CD4-positive, CD25-positive, alpha-beta regulatory T cell (primary cell): Measurements from ENCODE around the gene GPR32. TPM values are rescaled to one million over a fixed set of nuclear protein-coding genes. Genes with fewer than 3 reads are reported as not detected.
"Not testable (repeated sequence)": the region's sequence is repeated elsewhere in the genome, so short reads cannot be mapped to it uniquely, and the experiment has no call there.

Experiments
- ATAC-seq, 2 donors: fragments of 150-1000 bp; cut with Tn5 transposase; one replicate each; pipeline ENCODE4 v1.10.0; 2021; ENCODE audit warnings: low read depth in 2 of 2, moderate number of reproducible peaks in 2 of 2, moderate library complexity in 1 of 2
- DNase-seq, 3 donors: peaks; one replicate each; pipeline versions ENCODE4 v3.0.0 to v3.0.0-alpha.2; 2012 to 2022; ENCODE audit warnings: mixed read lengths in 1 of 3
- H3K27ac ChIP-seq: one replicate; pipeline ENCODE4 v1.7.0; 2013; ENCODE audit warnings: mild to moderate bottlenecking, low read length; ENCODE audit not compliant: insufficient read depth, poor library complexity, severe bottlenecking
- H3K27me3 ChIP-seq: one replicate; pipeline ENCODE4 v1.7.0; 2013; ENCODE audit warnings: low read length; ENCODE audit not compliant: control insufficient read depth, insufficient read depth
- H3K36me3 ChIP-seq: one replicate; pipeline ENCODE4 v1.7.0; 2013; ENCODE audit warnings: mild to moderate bottlenecking, low read length, moderate library complexity; ENCODE audit not compliant: control insufficient read depth, insufficient read depth
- H3K4me1 ChIP-seq: 2 replicates; pipeline ENCODE4 v1.7.0; 2013; ENCODE audit warnings: mild to moderate bottlenecking, low read length; ENCODE audit not compliant: insufficient read depth, control insufficient read depth, poor library complexity, severe bottlenecking
- H3K4me3 ChIP-seq: one replicate; pipeline ENCODE4 v1.7.0; 2013; ENCODE audit warnings: low read depth, mild to moderate bottlenecking, low read length, moderate library complexity
- H3K9me3 ChIP-seq, 2 experiments: 1 replicate in 1 of 2; 2 replicates in 1 of 2; pipeline ENCODE4 v1.7.0; 2013; ENCODE audit warnings: low read length in 2 of 2, mild to moderate bottlenecking in 1 of 2, moderate library complexity in 1 of 2; ENCODE audit not compliant: control insufficient read depth in 2 of 2
- H3K27ac Mint-ChIP-seq, 3 donors: one replicate each; pipeline ENCODE4 v1.8.0; 2020 to 2022; ENCODE audit warnings: mild to moderate bottlenecking in 3 of 3, mixed read lengths in 3 of 3, moderate library complexity in 2 of 3
- H3K27me3 Mint-ChIP-seq: one replicate; pipeline ENCODE4 v1.8.0; 2022; ENCODE audit warnings: mild to moderate bottlenecking, mixed read lengths
- H3K36me3 Mint-ChIP-seq: one replicate; pipeline ENCODE4 v1.8.0; 2020; ENCODE audit warnings: mixed read lengths
- H3K4me1 Mint-ChIP-seq, 4 donors: one replicate each; pipeline ENCODE4 v1.8.0; 2020 to 2022; ENCODE audit warnings: mixed read lengths in 4 of 4, mild to moderate bottlenecking in 1 of 4
- H3K4me3 Mint-ChIP-seq, 4 donors: one replicate each; pipeline ENCODE4 v1.8.0; 2020 to 2022; ENCODE audit warnings: mild to moderate bottlenecking in 4 of 4, mixed read lengths in 4 of 4, moderate library complexity in 3 of 4
- H3K9me3 Mint-ChIP-seq, 7 donors: one replicate each; pipeline ENCODE4 v1.8.0; 2020 to 2022; ENCODE audit warnings: mixed read lengths in 7 of 7, mild to moderate bottlenecking in 3 of 7, moderate library complexity in 2 of 7
- polyA plus RNA-seq, 4 donors: library from polyadenylated mRNA; unstranded; fragments of 300-500 nt; fragmentation: Illumina TruSeq; gene quantifications; one replicate each; pipeline ENCODE4 v1.2.3, GENCODE V29; 2021
- total RNA-seq: library from RNA; stranded (reverse); gene quantifications from one replicate; pipeline ENCODE4 v1.2.3, GENCODE V29; 2022

GPR32 gene
- total and polyA plus RNA-seq, 5 donors from 2014 or later = not detected

DNA sequence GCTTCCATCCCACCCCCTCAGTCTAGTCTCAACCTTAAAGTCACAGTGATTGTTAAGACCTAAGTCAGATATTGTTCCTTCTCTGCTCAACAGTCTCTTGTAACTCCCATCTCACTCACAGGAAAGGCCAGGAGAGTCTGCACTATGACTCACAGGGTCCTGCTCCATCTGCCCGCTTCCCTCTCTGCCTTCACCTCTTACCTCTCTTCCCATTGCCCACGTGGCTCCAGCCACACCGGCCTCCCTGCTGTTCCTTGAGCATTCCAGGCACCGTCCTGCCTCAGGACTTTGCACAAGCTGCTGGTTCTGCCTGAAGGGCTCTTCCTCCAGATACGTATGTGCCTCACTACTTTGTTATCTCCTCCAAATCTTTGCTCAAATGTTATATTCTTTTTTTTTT is 3.0 kb upstream of the GPR32 start:
- H3K27ac ChIP-seq, ATAC-seq, H3K36me3 Mint-ChIP-seq, DNase-seq, H3K27me3 ChIP-seq, H3K9me3 ChIP-seq, H3K27ac Mint-ChIP-seq, H3K4me3 ChIP-seq, H3K4me3 Mint-ChIP-seq, H3K4me1 ChIP-seq, H3K27me3 Mint-ChIP-seq, H3K9me3 Mint-ChIP-seq, H3K36me3 ChIP-seq, H3K4me1 Mint-ChIP-seq: not testable (repeated sequence)

DNA sequence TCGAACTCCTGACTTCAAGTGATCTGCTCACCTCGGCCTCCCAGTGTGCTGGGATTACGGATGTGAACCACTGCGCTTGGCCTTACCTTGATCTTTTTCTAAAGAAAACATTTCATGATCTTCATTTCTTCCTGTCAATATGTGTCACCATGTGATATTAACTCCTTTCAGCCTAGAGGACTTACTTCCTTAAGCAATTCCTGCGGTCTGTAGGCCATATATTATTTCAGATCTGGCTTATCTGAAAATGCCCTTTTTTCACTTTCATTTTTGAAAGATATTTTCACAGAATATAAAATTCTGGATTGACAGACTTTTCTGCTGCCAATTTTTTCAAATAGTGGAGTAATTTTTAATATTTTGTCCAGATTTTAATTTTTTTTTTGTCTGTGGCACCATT is 2.0 kb upstream of the GPR32 start:
- Histone ChIP-seq H3K9me3 (no peaks in the 10 kb centered on the region), H3K36me3 (no peaks in the 10 kb centered on the region), H3K27me3 (no peaks in the 10 kb centered on the region), H3K4me3 (no peak overlapping the region), H3K4me1 (no peaks in the 10 kb centered on the region), H3K27ac (no peak overlapping the region)
- Mint-ChIP-seq H3K9me3 (no peaks in the 10 kb centered on the region), H3K27me3 (peaks cover 9% of the 10 kb centered on the region), H3K27ac (no peak overlapping the region), H3K4me1 (no peaks in the 10 kb centered on the region), H3K36me3 (no peaks in the 10 kb centered on the region), H3K4me3 (no peak overlapping the region)
- DNase-seq (no peak), ATAC-seq (no peak)

DNA sequence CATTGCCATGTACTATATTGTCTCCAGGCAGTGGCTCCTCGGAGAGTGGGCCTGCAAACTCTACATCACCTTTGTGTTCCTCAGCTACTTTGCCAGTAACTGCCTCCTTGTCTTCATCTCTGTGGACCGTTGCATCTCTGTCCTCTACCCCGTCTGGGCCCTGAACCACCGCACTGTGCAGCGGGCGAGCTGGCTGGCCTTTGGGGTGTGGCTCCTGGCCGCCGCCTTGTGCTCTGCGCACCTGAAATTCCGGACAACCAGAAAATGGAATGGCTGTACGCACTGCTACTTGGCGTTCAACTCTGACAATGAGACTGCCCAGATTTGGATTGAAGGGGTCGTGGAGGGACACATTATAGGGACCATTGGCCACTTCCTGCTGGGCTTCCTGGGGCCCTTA is 624 bp downstream of the GPR32 start:
- Mint-ChIP-seq H3K9me3 (no peaks in the 10 kb centered on the region), H3K4me1 (no peaks in the 10 kb centered on the region), H3K27ac (no peak overlapping the region), H3K4me3 (no peak overlapping the region), H3K27me3 (peaks cover 21% of the 10 kb centered on the region), H3K36me3 (no peaks in the 10 kb centered on the region)
- H3K9me3 ChIP-seq = no peaks in the 10 kb centered on the region
- no peaks in the 10 kb centered on the region for H3K36me3 ChIP-seq
- no peak overlapping the region for H3K27ac ChIP-seq
- DNase-seq = no peak
- ATAC-seq = no peak
- no peaks in the 10 kb centered on the region for H3K4me1 ChIP-seq
- no peak overlapping the region for H3K4me3 ChIP-seq
- H3K27me3 ChIP-seq = no peaks in the 10 kb centered on the region

DNA sequence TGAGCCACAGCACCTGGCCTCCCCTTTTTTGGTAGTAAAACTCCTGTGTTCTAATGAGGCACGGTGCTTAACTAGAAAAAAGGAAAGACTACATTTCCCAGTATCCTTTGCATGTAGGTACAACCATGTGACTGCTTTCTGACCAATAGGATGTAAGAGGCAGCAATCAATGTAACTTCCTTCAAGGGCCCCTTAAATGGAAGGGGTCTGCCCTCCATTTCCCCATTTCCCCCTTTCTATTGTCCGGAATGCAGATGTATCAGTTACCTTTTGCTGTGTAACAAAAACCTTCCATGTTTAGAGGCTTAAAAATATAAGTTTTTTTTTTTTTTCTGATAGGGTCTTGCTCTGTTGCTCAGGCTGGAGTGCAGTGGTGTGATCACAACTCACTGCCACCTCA is 2.2 kb downstream of the GPR32 start:
- no peaks in the 10 kb centered on the region for H3K9me3 ChIP-seq
- no peaks in the 10 kb centered on the region for H3K36me3 Mint-ChIP-seq
- H3K27ac Mint-ChIP-seq = no peak overlapping the region
- H3K9me3 Mint-ChIP-seq = peaks cover 0 to 2% (median 0%) of the 10 kb centered on the region in 7 donors
- H3K4me1 Mint-ChIP-seq = no peaks in the 10 kb centered on the region
- no peak overlapping the region for H3K4me3 ChIP-seq
- ATAC-seq (no peak), DNase-seq (peak in 1 of 3 donors; percentile 39)
- peaks cover 5% of the 10 kb centered on the region for H3K27me3 ChIP-seq
- no peak overlapping the region for H3K4me3 Mint-ChIP-seq
- H3K36me3 ChIP-seq = no peaks in the 10 kb centered on the region
- no peaks in the 10 kb centered on the region for H3K4me1 ChIP-seq
- H3K27ac ChIP-seq = no peak overlapping the region
- H3K27me3 Mint-ChIP-seq = peaks cover 31% of the 10 kb centered on the region

DNA sequence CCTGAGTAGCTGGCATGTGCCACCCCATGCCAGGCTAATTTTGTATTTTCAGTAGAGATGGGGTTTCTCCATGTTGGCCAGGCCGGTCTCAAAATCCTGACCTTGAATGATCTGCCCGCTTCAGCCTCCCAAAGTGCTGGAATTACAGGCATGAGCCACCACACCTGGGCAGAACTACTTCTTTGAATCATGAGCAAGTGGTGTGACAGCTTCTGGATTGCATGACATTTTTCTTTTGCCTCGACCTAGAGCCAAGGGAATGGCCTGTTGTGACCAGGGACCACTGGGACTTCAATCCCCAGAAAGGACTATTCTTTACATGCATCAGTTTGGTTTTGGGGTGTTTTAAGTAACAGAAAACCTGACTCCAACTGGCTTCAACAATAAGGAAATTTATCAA is 2.6 kb downstream of the GPR32 start:
- H3K4me1 Mint-ChIP-seq, DNase-seq, H3K4me1 ChIP-seq, H3K9me3 ChIP-seq, H3K27ac Mint-ChIP-seq, ATAC-seq, H3K36me3 ChIP-seq, H3K27me3 ChIP-seq, H3K4me3 Mint-ChIP-seq, H3K4me3 ChIP-seq, H3K9me3 Mint-ChIP-seq, H3K27ac ChIP-seq, H3K36me3 Mint-ChIP-seq: not testable (repeated sequence)
- H3K27me3 Mint-ChIP-seq = peaks cover 36% of the 10 kb centered on the region

DNA sequence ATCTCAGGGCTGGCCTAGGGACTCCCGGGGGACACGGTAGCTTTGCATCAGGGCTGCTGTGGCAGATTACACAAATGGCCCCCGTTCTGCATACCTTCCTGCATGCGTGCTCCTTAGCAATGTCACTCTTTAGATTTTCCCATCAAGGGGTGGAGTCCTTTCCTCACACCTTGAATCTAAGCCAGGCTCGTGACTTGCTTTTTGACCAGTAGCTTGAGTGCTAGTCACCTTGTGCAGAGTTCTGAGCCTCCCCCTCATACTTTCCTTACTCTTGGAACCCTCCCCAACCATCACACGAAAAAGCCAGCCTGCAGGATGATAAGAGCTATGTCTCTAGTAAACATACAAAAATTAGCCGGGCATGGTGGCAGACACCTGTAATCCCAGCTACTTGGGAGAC is 3.2 kb downstream of the GPR32 start:
- peaks cover 41% of the 10 kb centered on the region for H3K27me3 Mint-ChIP-seq
- not testable (repeated sequence) for H3K4me3 Mint-ChIP-seq, H3K4me1 ChIP-seq, H3K27ac Mint-ChIP-seq, ATAC-seq, H3K4me3 ChIP-seq, H3K36me3 ChIP-seq, H3K36me3 Mint-ChIP-seq, H3K9me3 ChIP-seq, H3K9me3 Mint-ChIP-seq, H3K27ac ChIP-seq, H3K4me1 Mint-ChIP-seq, DNase-seq
- H3K27me3 ChIP-seq = peaks cover 12% of the 10 kb centered on the region

DNA sequence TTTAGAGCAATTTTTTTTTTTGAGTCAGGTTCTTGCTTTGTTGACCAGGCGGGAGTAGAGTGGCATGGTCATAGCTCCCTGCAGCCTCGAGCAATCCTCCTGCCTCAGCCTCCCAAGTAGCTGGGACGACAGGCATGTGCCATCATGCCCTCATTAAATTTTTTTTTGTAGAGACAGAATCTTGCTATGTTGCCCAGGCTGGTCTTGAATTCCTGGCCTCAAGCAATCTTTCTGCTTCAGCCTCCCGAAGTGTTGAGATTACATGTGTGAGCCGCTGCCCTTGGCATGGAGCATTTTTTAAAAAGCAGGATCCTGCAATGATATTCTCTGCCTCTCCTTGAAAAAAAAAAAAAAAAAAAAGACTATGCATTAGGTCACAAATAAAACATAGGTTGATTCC is 5.9 kb downstream of the GPR32 start:
- no peak overlapping the region for H3K4me3 Mint-ChIP-seq
- H3K4me3 ChIP-seq = no peak overlapping the region
- H3K27me3 Mint-ChIP-seq = peaks cover 59% of the 10 kb centered on the region
- no peak overlapping the region for H3K27ac ChIP-seq
- H3K4me1 ChIP-seq = no peaks in the 10 kb centered on the region
- H3K27me3 ChIP-seq = peaks cover 26% of the 10 kb centered on the region
- DNase-seq = no peak
- H3K27ac Mint-ChIP-seq = no peak overlapping the region
- peaks cover 0 to 6% (median 0%) of the 10 kb centered on the region in 4 donors for H3K4me1 Mint-ChIP-seq
- H3K9me3 Mint-ChIP-seq = peaks cover 0 to 4% (median 0%) of the 10 kb centered on the region in 7 donors
- H3K36me3 Mint-ChIP-seq = no peaks in the 10 kb centered on the region
- no peak for ATAC-seq
- no peaks in the 10 kb centered on the region for H3K36me3 ChIP-seq
- peaks cover 0 to 2% of the 10 kb centered on the region in 2 experiments for H3K9me3 ChIP-seq

DNA sequence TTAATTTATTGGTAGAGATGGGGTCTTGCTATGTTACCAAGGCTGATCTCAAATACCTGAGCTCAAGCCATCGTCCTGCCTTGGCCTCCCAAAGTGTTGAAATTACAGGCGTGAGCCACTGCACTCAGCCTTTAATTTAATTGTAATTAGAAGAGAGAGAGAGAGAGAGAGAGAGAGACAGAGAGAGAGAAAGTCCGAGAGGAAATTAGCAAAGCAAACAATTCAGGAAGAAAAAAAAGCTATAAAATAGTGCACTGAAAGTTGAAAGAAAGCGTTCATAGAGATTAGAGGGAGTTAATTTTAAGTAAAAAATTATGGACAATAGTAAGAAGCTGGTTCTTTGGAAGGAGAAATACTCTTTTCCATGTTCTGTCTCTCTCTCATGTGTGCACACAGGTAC is 7.0 kb downstream of the GPR32 start:
- no peak for DNase-seq

More for the DNA sequence above, 7.0 kb downstream of the GPR32 start:
- H3K36me3 Mint-ChIP-seq = no peaks in the 10 kb centered on the region
- H3K27me3 ChIP-seq = peaks cover 26% of the 10 kb centered on the region
- peaks cover 67% of the 10 kb centered on the region for H3K27me3 Mint-ChIP-seq
- no peak for ATAC-seq
- H3K4me3 ChIP-seq = no peak overlapping the region
- no peak overlapping the region for H3K27ac ChIP-seq
- peaks cover 0 to 5% (median 0%) of the 10 kb centered on the region in 7 donors for H3K9me3 Mint-ChIP-seq
- H3K4me1 Mint-ChIP-seq = peaks cover 0 to 6% (median 0%) of the 10 kb centered on the region in 4 donors
- H3K27ac Mint-ChIP-seq = no peak overlapping the region
- no peak overlapping the region for H3K4me3 Mint-ChIP-seq
- H3K36me3 ChIP-seq = no peaks in the 10 kb centered on the region
- H3K4me1 ChIP-seq = no peaks in the 10 kb centered on the region
- peaks cover 0 to 2% of the 10 kb centered on the region in 2 experiments for H3K9me3 ChIP-seq
